Osteoblast (primary cell): ENCODE measurements around the gene CHD6. TPM values are rescaled to one million over a fixed set of nuclear protein-coding genes. Genes with fewer than 3 reads are reported as not detected.

Source experiments
- DNase-seq: peaks from one replicate; pipeline ENCODE4 v3.0.0; 2011; ENCODE audit warnings: low spot score, mixed read lengths; ENCODE audit not compliant: insufficient read length; ENCODE audit errors: missing footprints
- H2AFZ ChIP-seq: 2 replicates; pipeline ENCODE4 v1.6.0; 2011; ENCODE audit warnings: mild to moderate bottlenecking, low read length
- H3K27ac ChIP-seq: 2 replicates; pipeline ENCODE4 v1.5.1; 2011; ENCODE audit warnings: mild to moderate bottlenecking, low read depth, low read length, moderate library complexity
- H3K27me3 ChIP-seq: 2 replicates; pipeline ENCODE4 v1.6.0; 2012; ENCODE audit warnings: mild to moderate bottlenecking, control low read depth, inconsistent platforms, low read length, moderate library complexity; ENCODE audit not compliant: insufficient read depth
- H3K36me3 ChIP-seq: 2 replicates; pipeline ENCODE4 v1.5.1; 2011; ENCODE audit warnings: mild to moderate bottlenecking, low read length, control low read depth, moderate library complexity; ENCODE audit not compliant: insufficient read depth
- H3K4me1 ChIP-seq: 2 replicates; pipeline ENCODE4 v1.5.1; 2011; ENCODE audit warnings: mild to moderate bottlenecking, low read length, control low read depth, moderate library complexity; ENCODE audit not compliant: insufficient read depth
- H3K4me2 ChIP-seq: 2 replicates; pipeline ENCODE4 v1.6.0; 2011; ENCODE audit warnings: mild to moderate bottlenecking, low read length; ENCODE audit not compliant: insufficient read depth
- H3K4me3 ChIP-seq: fragments of 200-600 bp; sonication (generic); 3 replicates; pipeline ENCODE4 v1.5.1; 2012; ENCODE audit warnings: mild to moderate bottlenecking, low read length, inconsistent platforms; ENCODE audit not compliant: insufficient read depth
- H3K79me2 ChIP-seq: 2 replicates; pipeline ENCODE4 v1.6.0; 2012; ENCODE audit warnings: mild to moderate bottlenecking, low read length, control low read depth, inconsistent platforms; ENCODE audit not compliant: insufficient read depth
- H3K9me3 ChIP-seq: 2 replicates; pipeline ENCODE4 v1.5.1; 2011; ENCODE audit warnings: low read depth, low read length, control low read depth
- H4K20me1 ChIP-seq: 2 replicates; pipeline ENCODE4 v1.6.0; 2012; ENCODE audit warnings: mild to moderate bottlenecking, low read length, control low read depth; ENCODE audit not compliant: insufficient read depth
- CTCF ChIP-seq: IDR thresholded peaks from 2 replicates; pipeline ENCODE4 v1.5.1; 2011; ENCODE audit warnings: mild to moderate bottlenecking, low read depth, low read length, moderate library complexity; ENCODE audit errors: extremely low read depth
- total RNA-seq: library from RNA; depleted of rRNA; stranded (reverse); fragments of >200 nt; gene quantifications from 2 replicates; pipeline ENCODE4 v1.2.3, GENCODE V29; 2012

CHD6 gene
- total RNA-seq, 1 donor = 32.2 TPM

GRCh38 chr20:41654884-41655283 is 36.7 kb upstream of the CHD6 start:
- no peaks in the 10 kb centered on the region for H3K36me3 ChIP-seq
- no peak for TF ChIP-seq CTCF
- H3K4me1 ChIP-seq = no peaks in the 10 kb centered on the region
- H4K20me1 ChIP-seq = no peaks in the 10 kb centered on the region
- H3K9me3 ChIP-seq = no peaks in the 10 kb centered on the region
- no peak overlapping the region for H3K4me3 ChIP-seq
- peaks cover 7% of the 10 kb centered on the region for H3K27me3 ChIP-seq
- no peak overlapping the region for H3K27ac ChIP-seq
- no peak overlapping the region for H3K4me2 ChIP-seq
- H3K79me2 ChIP-seq = no peaks in the 10 kb centered on the region
- no peak for DNase-seq
- H2AFZ ChIP-seq = no peak overlapping the region

GRCh38 chr20:41654292-41654691 is 36.1 kb upstream of the CHD6 start:
- Histone ChIP-seq H3K27me3 (peaks cover 7% of the 10 kb centered on the region), H4K20me1 (no peaks in the 10 kb centered on the region), H2AFZ (no peak overlapping the region), H3K4me1 (no peaks in the 10 kb centered on the region), H3K79me2 (no peaks in the 10 kb centered on the region), H3K27ac (no peak overlapping the region), H3K36me3 (no peaks in the 10 kb centered on the region), H3K4me3 (no peak overlapping the region), H3K4me2 (no peak overlapping the region), H3K9me3 (no peaks in the 10 kb centered on the region)
- DNase-seq = no peak
- TF ChIP-seq CTCF = no peak

GRCh38 chr20:41650231-41650948 is 32.2 kb upstream of the CHD6 start:
- no peak overlapping the region for H3K4me2 ChIP-seq
- H3K4me3 ChIP-seq = no peak overlapping the region
- no peak overlapping the region for H3K27ac ChIP-seq
- no peaks in the 10 kb centered on the region for H3K9me3 ChIP-seq
- H3K79me2 ChIP-seq = no peaks in the 10 kb centered on the region
- TF ChIP-seq CTCF = no peak
- peaks cover 11% of the 10 kb centered on the region for H3K27me3 ChIP-seq
- DNase-seq = no peak
- no peak overlapping the region for H2AFZ ChIP-seq
- no peaks in the 10 kb centered on the region for H3K4me1 ChIP-seq
- no peaks in the 10 kb centered on the region for H4K20me1 ChIP-seq
- no peaks in the 10 kb centered on the region for H3K36me3 ChIP-seq

- H4K20me1 ChIP-seq = no peaks in the 10 kb centered on the region
- DNase-seq = no peak
Measured at GRCh38 chr20:41649489-41649888, 31.3 kb upstream of the CHD6 start.

More at GRCh38 chr20:41649489-41649888, 31.3 kb upstream of the CHD6 start:
- no peak for TF ChIP-seq CTCF
- H3K79me2 ChIP-seq = no peaks in the 10 kb centered on the region
- H3K27ac ChIP-seq = no peak overlapping the region
- no peaks in the 10 kb centered on the region for H3K36me3 ChIP-seq
- no peak overlapping the region for H2AFZ ChIP-seq
- H3K27me3 ChIP-seq = peaks cover 11% of the 10 kb centered on the region
- no peaks in the 10 kb centered on the region for H3K9me3 ChIP-seq
- no peak overlapping the region for H3K4me2 ChIP-seq
- H3K4me3 ChIP-seq = no peak overlapping the region
- no peaks in the 10 kb centered on the region for H3K4me1 ChIP-seq
